ENCODE measurements around the gene PTPRT. TPM values are rescaled to one million over a fixed set of nuclear protein-coding genes. Genes with fewer than 3 reads are reported as not detected.

PTPRT gene
- total RNA-seq, 4 donors from 2014 or later, result under 0.01 to 0.64 (median 0.40) TPM

DNA sequence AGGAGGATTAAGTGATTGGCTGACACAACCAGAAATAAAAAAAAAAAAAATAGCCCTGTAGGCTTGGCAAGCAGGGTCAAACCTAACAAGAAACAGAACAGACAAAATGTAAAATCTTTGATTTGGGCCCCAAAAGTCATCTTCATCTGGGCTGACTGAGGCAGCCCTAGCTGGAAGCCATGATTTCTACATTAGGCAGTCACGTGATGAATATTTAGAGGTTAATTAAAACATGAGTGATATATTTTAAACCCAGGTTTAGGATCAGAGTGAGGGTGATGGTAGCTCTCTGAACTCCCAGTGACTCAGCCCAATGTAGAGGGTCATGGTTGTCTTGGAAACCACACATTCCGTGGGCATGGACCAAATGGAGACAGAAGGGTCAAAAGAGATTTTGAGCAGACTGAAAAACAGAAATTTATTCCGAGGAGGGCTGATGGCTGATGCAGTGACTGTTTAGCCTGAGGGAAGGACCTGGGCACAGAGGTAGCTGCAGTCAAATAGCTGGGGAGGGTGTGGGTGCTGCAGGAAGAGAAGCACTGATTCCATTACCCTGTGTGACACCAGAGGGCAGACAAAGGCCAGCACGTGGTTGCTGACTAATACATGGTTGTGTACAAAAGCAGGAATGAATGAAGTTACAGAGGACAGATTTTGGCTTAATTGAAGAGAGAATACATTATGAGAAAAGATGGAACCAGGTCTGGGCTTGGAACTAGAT is 998.4 kb downstream of the PTPRT start:
- H3K36me3 ChIP-seq, result no peaks in the 10 kb centered on the region
- no peak overlapping the region for H3K27ac ChIP-seq
- H3K4me3 ChIP-seq, result no peak overlapping the region
- no peak for DNase-seq
- H3K27me3 ChIP-seq, result no peaks in the 10 kb centered on the region
- 54 to 67% methylated on average over 1 to 4 of the region's 4 CpGs for WGBS, 2 donors (ENCODE audit: low coverage in 1 of 2)
- no peaks in the 10 kb centered on the region for H3K9me3 ChIP-seq
- intact Hi-C loops (cut with DNase I; ENCODE audit: low total_unique reads) (no loop called here), in situ Hi-C loops (cut with MboI; ENCODE audit: low pct_ligation_motif_present in 1 of 4, low pct_unique_long_range_greater_than_20kb in 1 of 4, low sequenced_read_pairs in 3 of 4) (no loop called here)
- TF ChIP-seq, protein P1, sequence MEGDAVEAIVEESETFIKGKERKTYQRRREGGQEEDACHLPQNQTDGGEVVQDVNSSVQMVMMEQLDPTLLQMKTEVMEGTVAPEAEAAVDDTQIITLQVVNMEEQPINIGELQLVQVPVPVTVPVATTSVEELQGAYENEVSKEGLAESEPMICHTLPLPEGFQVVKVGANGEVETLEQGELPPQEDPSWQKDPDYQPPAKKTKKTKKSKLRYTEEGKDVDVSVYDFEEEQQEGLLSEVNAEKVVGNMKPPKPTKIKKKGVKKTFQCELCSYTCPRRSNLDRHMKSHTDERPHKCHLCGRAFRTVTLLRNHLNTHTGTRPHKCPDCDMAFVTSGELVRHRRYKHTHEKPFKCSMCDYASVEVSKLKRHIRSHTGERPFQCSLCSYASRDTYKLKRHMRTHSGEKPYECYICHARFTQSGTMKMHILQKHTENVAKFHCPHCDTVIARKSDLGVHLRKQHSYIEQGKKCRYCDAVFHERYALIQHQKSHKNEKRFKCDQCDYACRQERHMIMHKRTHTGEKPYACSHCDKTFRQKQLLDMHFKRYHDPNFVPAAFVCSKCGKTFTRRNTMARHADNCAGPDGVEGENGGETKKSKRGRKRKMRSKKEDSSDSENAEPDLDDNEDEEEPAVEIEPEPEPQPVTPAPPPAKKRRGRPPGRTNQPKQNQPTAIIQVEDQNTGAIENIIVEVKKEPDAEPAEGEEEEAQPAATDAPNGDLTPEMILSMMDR (IDR thresholded peaks at IDR 0.05), result no peak
- TF ChIP-seq POLR2AphosphoS5 (IDR thresholded peaks at IDR 0.05) (no peak), POLR2A (IDR thresholded peaks at IDR 0.05) (no peak), EP300 (IDR thresholded peaks at IDR 0.05; ENCODE audit: low read depth) (no peak)
- no peaks in the 10 kb centered on the region for H3K4me1 ChIP-seq

DNA sequence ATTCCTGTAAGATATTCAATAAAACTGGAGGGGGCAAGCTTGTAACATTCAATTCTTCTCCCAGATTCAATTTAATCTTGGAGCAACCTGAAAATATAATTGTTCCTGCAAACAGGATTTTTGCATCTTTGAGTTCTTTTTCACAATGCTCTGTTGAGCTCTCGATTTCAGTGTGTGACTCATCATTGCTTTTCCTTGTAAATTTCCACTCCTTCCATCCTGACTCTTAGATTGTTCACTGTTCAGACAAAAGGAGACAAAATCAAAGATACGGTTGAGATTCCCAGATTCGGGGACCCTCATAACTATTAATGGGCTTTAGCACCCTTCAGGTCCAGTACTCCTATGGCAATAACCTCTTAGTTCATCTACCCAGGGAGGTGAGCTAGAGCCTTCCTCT is 999.6 kb downstream of the PTPRT start:
- H3K9me3 ChIP-seq, result no peaks in the 10 kb centered on the region
- no peak overlapping the region for H3K4me3 ChIP-seq
- TF ChIP-seq EP300 (IDR thresholded peaks at IDR 0.05; ENCODE audit: low read depth) (no peak), POLR2AphosphoS5 (IDR thresholded peaks at IDR 0.05) (no peak), POLR2A (IDR thresholded peaks at IDR 0.05) (no peak)
- TF ChIP-seq, protein P1 (IDR thresholded peaks at IDR 0.05), result no peak
- in situ Hi-C loops (cut with MboI; ENCODE audit: low pct_ligation_motif_present in 1 of 4, low pct_unique_long_range_greater_than_20kb in 1 of 4, low sequenced_read_pairs in 3 of 4) (no loop called here), intact Hi-C loops (cut with DNase I; ENCODE audit: low total_unique reads) (no loop called here)
- H3K27ac ChIP-seq, result no peak overlapping the region
- H3K27me3 ChIP-seq, result no peaks in the 10 kb centered on the region
- WGBS, 2 donors (ENCODE audit: low coverage in 1 of 2), result 47 to 73% methylated on average over 3 of the region's 3 CpGs
- no peaks in the 10 kb centered on the region for H3K4me1 ChIP-seq
- DNase-seq, result no peak
- no peaks in the 10 kb centered on the region for H3K36me3 ChIP-seq

DNA sequence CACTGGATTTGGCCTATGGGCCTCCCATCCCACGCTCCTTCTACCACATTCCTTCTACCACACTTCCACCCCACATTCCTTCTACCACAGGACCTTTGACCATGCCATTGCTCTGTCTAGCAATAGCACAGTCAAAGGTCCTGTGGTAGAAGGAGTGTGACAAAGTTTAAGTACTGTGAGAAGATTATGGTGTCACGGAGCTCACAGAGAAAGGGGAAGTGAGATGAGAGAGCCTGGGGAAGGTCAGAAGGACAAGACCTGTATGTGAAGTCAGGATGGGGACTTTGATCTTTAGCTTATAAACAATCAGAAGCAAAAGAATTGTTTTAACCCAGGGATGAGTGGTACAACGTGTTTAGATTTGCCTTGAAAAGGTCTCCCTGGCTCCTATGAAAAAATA is 1003.4 kb downstream of the PTPRT start:
- WGBS, 2 donors (ENCODE audit: low coverage in 1 of 2), result 43 to 58% methylated on average over 3 of the region's 3 CpGs
- intact Hi-C loops (cut with DNase I; ENCODE audit: low total_unique reads), result no loop called here
- Histone ChIP-seq H3K4me3 (no peak overlapping the region), H3K9me3 (no peaks in the 10 kb centered on the region), H3K36me3 (no peaks in the 10 kb centered on the region), H3K4me1 (no peaks in the 10 kb centered on the region), H3K27ac (no peak overlapping the region), H3K27me3 (no peaks in the 10 kb centered on the region)
- in situ Hi-C loops (cut with MboI; ENCODE audit: low pct_ligation_motif_present in 1 of 4, low pct_unique_long_range_greater_than_20kb in 1 of 4, low sequenced_read_pairs in 3 of 4), result no loop called here
- TF ChIP-seq, protein P1 (IDR thresholded peaks at IDR 0.05), result no peak
- TF ChIP-seq EP300 (IDR thresholded peaks at IDR 0.05; ENCODE audit: low read depth) (no peak), POLR2AphosphoS5 (IDR thresholded peaks at IDR 0.05) (no peak)
- DNase-seq, result no peak

DNA sequence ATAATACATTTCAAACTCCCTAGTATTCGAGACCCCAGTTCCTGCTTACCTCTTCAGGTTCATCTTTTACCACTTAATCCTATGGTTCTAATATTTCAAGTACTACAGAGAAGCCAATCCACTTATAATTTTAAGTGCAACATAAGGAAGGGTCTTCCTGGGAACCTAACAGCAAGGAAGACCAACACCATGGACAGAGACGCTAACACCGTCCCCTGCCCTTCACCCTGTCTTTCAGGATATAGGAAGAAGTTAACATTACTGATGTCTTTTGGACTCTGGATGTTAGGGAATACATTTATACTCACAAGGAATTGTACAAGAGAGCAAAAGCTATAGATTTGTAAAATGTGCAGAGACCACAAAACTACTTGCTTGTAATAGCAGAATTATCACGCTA is 1006.6 kb downstream of the PTPRT start:
- Histone ChIP-seq H3K9me3 (no peaks in the 10 kb centered on the region), H3K27me3 (no peaks in the 10 kb centered on the region), H3K36me3 (no peaks in the 10 kb centered on the region), H3K27ac (no peak overlapping the region), H3K4me1 (no peaks in the 10 kb centered on the region), H3K4me3 (no peak overlapping the region)
- in situ Hi-C loops (cut with MboI; ENCODE audit: low pct_ligation_motif_present in 1 of 4, low pct_unique_long_range_greater_than_20kb in 1 of 4, low sequenced_read_pairs in 3 of 4) (no loop called here), intact Hi-C loops (cut with DNase I; ENCODE audit: low total_unique reads) (no loop called here)
- TF ChIP-seq EP300 (IDR thresholded peaks at IDR 0.05; ENCODE audit: low read depth) (no peak), POLR2A (IDR thresholded peaks at IDR 0.05) (no peak)
- TF ChIP-seq, protein P1 (IDR thresholded peaks at IDR 0.05), result no peak
- no peak for DNase-seq
- WGBS, 2 donors (ENCODE audit: low coverage in 1 of 2), result 50 to 68% methylated on average over 4 of the region's 4 CpGs

Data from transverse colon (tissue), 4 donors.